ENCODE results near the gene ARPP21. TPM values are rescaled to one million over a fixed set of nuclear protein-coding genes. Genes with fewer than 3 reads are reported as not detected.
"Not testable (repeated sequence)": the region's sequence is repeated elsewhere in the genome, so short reads cannot be mapped to it uniquely, and the experiment has no call there.

ARPP21 gene
- not detected for total RNA-seq

DNA sequence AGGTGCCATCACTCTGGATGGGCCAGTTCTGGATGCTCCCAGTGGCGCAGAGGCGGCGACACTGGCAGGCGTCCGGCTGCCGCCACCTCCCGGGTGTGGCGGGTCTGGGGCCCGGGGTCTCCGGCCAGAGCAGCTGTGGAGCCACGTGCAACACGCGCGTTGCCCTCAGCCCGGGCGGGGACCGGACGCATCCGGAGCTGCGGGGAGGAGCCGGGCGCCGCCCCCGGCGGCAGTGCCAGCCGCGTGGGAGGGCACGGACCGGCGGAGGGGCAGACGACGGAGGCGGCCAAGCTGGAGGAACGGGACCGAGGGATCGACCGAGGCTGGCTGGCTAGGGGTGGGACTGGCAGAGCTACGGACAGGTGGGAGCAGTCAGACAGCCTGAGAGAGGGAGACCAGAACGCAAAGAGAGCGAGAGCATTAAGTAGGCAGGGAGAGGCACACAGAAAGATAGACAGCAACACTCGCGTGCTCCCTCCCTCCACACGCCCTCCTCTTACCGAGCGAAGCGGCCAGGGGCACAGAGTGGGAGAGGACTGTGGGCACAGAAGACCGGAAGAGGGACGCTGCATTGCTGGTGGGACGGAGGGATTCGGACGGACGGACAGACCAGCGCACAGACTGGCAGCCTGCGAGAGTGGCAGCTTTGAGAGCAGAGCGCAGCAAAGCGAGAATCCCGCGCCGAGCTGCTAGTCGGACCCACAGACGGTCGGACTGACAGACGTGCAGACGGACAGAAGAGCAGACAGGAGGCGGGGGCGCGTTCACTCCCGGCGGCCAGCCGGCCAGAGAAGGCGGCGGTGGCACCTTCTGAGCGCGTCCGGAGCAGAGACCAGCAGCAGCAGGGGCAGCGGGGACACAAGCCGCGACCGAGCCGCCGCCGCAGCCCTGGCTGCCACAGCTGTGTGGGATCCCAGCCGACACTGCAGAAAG lies at the start of gene ARPP21:
TSS of gene ARPP21 (plus strand) at position 272 of the 933 bp plus-strand sequence. CDS start 42,227 bp downstream, outside the sequence.
- Mint-ChIP-seq H3K36me3 (peaks cover 7 to 20% of the 10 kb centered on the region in 2 donors), H3K9me3 (no peaks in the 10 kb centered on the region), H3K27ac (no peak within 1 kb of the TSS)
- DNase-seq (ENCODE audit: low spot score in 2 of 2) (peak in 1 of 2 donors; percentile 10), ATAC-seq (peak; percentile 55 to 60)

GRCh38 chr3:35592589-35593295 lies 46.6 kb upstream of the ARPP21 start:
- no peaks in the 10 kb centered on the region for H3K36me3 Mint-ChIP-seq
- peaks cover 5 to 10% of the 10 kb centered on the region in 2 donors for H3K9me3 Mint-ChIP-seq
- ATAC-seq = no peak
- no peak overlapping the region for H3K27ac Mint-ChIP-seq
- no peak for DNase-seq (ENCODE audit: low spot score in 2 of 2)

DNA sequence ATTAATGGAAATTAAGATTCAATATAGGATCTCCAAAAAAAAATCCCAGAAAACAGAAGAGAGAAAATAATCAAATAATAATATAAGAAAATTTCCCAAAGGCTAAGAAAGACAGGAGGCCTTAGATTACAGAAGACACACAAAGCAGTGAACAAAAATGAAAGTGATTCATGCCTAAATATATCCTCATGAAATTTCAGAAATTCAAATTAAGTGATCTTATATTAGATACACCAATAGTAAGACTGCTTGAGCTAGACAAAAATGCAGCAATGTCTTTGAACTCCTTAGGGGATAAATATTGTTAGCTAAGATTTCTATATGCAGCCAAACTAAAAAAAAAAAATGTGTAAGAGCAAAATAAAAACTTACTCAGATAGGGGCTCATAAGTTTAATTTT lies 44.6 kb upstream of the ARPP21 start:
- ATAC-seq = no peak

GRCh38 chr3:35596335-35596995 lies 42.9 kb upstream of the ARPP21 start:
- Mint-ChIP-seq H3K36me3 (no peaks in the 10 kb centered on the region), H3K9me3 (peaks cover 7 to 10% of the 10 kb centered on the region in 2 donors), H3K27ac (no peak overlapping the region)
- ATAC-seq = no peak
- DNase-seq (ENCODE audit: low spot score in 2 of 2) = no peak

More for the DNA sequence above, 44.6 kb upstream of the ARPP21 start:
- Mint-ChIP-seq H3K9me3 (peaks cover 7 to 10% of the 10 kb centered on the region in 2 donors), H3K27ac (no peak overlapping the region), H3K36me3 (no peaks in the 10 kb centered on the region)
- DNase-seq (ENCODE audit: low spot score in 2 of 2) = no peak

DNA sequence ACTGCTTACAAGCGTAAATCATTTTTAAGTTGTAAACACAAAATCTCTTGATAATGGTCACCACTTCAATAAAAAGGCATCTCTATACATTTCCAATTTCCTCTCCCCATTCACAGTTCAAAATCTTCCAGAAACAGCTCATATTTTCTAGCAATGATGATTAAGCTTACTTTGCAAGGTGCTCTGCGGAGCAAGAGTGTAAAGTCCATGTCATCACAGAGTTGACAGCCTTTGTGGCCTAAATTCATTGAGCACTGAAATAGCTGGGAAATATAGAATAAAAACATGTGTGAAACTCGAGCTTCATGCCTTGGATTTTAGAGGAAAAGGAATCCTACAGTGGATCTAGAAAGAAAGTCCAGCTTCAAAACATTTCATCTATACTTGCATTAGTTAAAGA lies 41.8 kb upstream of the ARPP21 start:
- no peaks in the 10 kb centered on the region for H3K36me3 Mint-ChIP-seq
- peaks cover 8 to 17% of the 10 kb centered on the region in 2 donors for H3K9me3 Mint-ChIP-seq
- H3K27ac Mint-ChIP-seq = no peak overlapping the region
- DNase-seq (ENCODE audit: low spot score in 2 of 2) (no peak), ATAC-seq (no peak)

- Mint-ChIP-seq H3K27ac (no peak overlapping the region), H3K9me3 (peaks cover 7 to 22% of the 10 kb centered on the region in 2 donors), H3K36me3 (no peaks in the 10 kb centered on the region)
- ATAC-seq (no peak), DNase-seq (ENCODE audit: low spot score in 2 of 2) (no peak)
Observed at GRCh38 chr3:35598804-35599203, 40.5 kb upstream of the ARPP21 start.

GRCh38 chr3:35601959-35602358 lies 37.4 kb upstream of the ARPP21 start:
- peaks cover 7 to 23% of the 10 kb centered on the region in 2 donors for H3K9me3 Mint-ChIP-seq
- DNase-seq (ENCODE audit: low spot score in 2 of 2) (no peak), ATAC-seq (no peak)
- no peak overlapping the region for H3K27ac Mint-ChIP-seq
- no peaks in the 10 kb centered on the region for H3K36me3 Mint-ChIP-seq

GRCh38 chr3:35602395-35602936 lies 36.9 kb upstream of the ARPP21 start:
- DNase-seq (ENCODE audit: low spot score in 2 of 2) = no peak
- no peaks in the 10 kb centered on the region for H3K36me3 Mint-ChIP-seq
- H3K27ac Mint-ChIP-seq = no peak overlapping the region
- peaks cover 7 to 23% of the 10 kb centered on the region in 2 donors for H3K9me3 Mint-ChIP-seq
- ATAC-seq = no peak

- peaks cover under 1 to 17% of the 10 kb centered on the region in 2 donors for H3K9me3 Mint-ChIP-seq
- no peak overlapping the region for H3K27ac Mint-ChIP-seq
- DNase-seq (ENCODE audit: low spot score in 2 of 2) (no peak), ATAC-seq (no peak)
- no peaks in the 10 kb centered on the region for H3K36me3 Mint-ChIP-seq
Observed at GRCh38 chr3:35616346-35616745, 23.0 kb upstream of the ARPP21 start.

DNA sequence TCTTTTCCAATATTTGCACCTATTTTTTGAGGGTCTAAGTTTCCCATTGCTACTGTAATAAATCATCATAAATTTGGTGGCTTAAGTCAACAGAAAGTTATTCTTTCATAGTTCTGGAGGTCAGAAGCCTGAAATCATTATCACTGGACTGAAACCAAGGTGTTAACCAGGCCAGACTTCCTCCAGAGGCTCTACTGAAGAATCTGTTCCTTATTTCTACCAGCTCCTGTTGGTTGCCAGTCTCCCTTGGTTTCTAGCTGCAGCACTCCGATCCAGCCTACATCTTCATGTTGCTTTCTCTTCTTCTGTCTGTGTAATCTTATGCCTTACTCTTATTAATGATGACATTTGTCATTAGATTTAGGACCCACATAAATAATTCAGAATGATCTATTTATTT lies 22.0 kb upstream of the ARPP21 start:
- DNase-seq (ENCODE audit: low spot score in 2 of 2) (no peak), ATAC-seq (no peak)
- peaks cover 0 to 14% of the 10 kb centered on the region in 2 donors for H3K9me3 Mint-ChIP-seq
- H3K27ac Mint-ChIP-seq = no peak overlapping the region
- no peaks in the 10 kb centered on the region for H3K36me3 Mint-ChIP-seq

GRCh38 chr3:35620238-35620637 lies 19.1 kb upstream of the ARPP21 start:
- not testable (repeated sequence) for ATAC-seq

GRCh38 chr3:35624698-35625097 lies 14.6 kb upstream of the ARPP21 start:
- DNase-seq (ENCODE audit: low spot score in 2 of 2) (no peak), ATAC-seq (no peak)
- no peaks in the 10 kb centered on the region for H3K36me3 Mint-ChIP-seq
- H3K27ac Mint-ChIP-seq = no peak overlapping the region
- peaks cover 8 to 11% of the 10 kb centered on the region in 2 donors for H3K9me3 Mint-ChIP-seq

More at GRCh38 chr3:35620238-35620637, 19.1 kb upstream of the ARPP21 start:
- H3K36me3 Mint-ChIP-seq; H3K27ac Mint-ChIP-seq; H3K9me3 Mint-ChIP-seq; DNase-seq (ENCODE audit: low spot score in 2 of 2): not testable (repeated sequence)

GRCh38 chr3:35633332-35634124 lies 5.8 kb upstream of the ARPP21 start:
- no peak for DNase-seq (ENCODE audit: low spot score in 2 of 2)
- peaks cover 4% of the 10 kb centered on the region in 2 donors for H3K36me3 Mint-ChIP-seq
- H3K9me3 Mint-ChIP-seq = no peaks in the 10 kb centered on the region
- no peak overlapping the region for H3K27ac Mint-ChIP-seq
- no peak for ATAC-seq

GRCh38 chr3:35635407-35635806 lies 3.9 kb upstream of the ARPP21 start:
- ATAC-seq = no peak
- Mint-ChIP-seq H3K9me3 (no peaks in the 10 kb centered on the region), H3K36me3 (peaks cover 7 to 15% of the 10 kb centered on the region in 2 donors)

GRCh38 chr3:35635926-35636683 lies 3.2 kb upstream of the ARPP21 start:
- DNase-seq (ENCODE audit: low spot score in 2 of 2) (no peak), ATAC-seq (no peak)
- Mint-ChIP-seq H3K27ac (no peak overlapping the region), H3K9me3 (no peaks in the 10 kb centered on the region), H3K36me3 (peaks cover 7 to 20% of the 10 kb centered on the region in 2 donors)

More at GRCh38 chr3:35635407-35635806, 3.9 kb upstream of the ARPP21 start:
- no peak for DNase-seq (ENCODE audit: low spot score in 2 of 2)
- no peak overlapping the region for H3K27ac Mint-ChIP-seq

Measured in activated naive CD4-positive, alpha-beta T cell treated with anti-CD3 and anti-CD28 coated beads, Interleukin-2, amount 50 U/mL, for 72 hours (primary cell).